Lung (tissue), 12 donors: ENCODE data around the gene FOXC1. TPM values are rescaled to one million over a fixed set of nuclear protein-coding genes. Genes with fewer than 3 reads are reported as not detected.

Source experiments
- ATAC-seq: fragments of 200-7000 bp; cut with Tn5 transposase; one replicate; pipeline ENCODE4 v1.9.1; 2020; ENCODE audit warnings: moderate number of reproducible peaks; ENCODE audit not compliant: insufficient read depth, low FRiP score
- DNase-seq, 3 donors: peaks; one replicate each; pipeline ENCODE4 v3.0.0-alpha.2; 2013 to 2017
- H3K27ac ChIP-seq, 2 donors: one replicate each; pipeline ENCODE4 v1.5.1; 2013; ENCODE audit warnings: mild to moderate bottlenecking in 2 of 2, moderate library complexity in 2 of 2, control low read depth in 1 of 2, inconsistent platforms in 1 of 2, low read depth in 1 of 2, low read length in 1 of 2
- H3K27me3 ChIP-seq, 3 donors: one replicate each; pipeline ENCODE4 v1.5.1; 2013; ENCODE audit warnings: low read length in 2 of 3; ENCODE audit not compliant: control insufficient read depth in 3 of 3, insufficient read depth in 3 of 3
- H3K36me3 ChIP-seq, 4 donors: one replicate each; pipeline ENCODE4 v1.5.1; 2013; ENCODE audit warnings: low read length in 4 of 4, mild to moderate bottlenecking in 1 of 4, moderate library complexity in 1 of 4; ENCODE audit not compliant: control insufficient read depth in 4 of 4, insufficient read depth in 4 of 4
- H3K4me1 ChIP-seq, 5 donors: one replicate each; pipeline ENCODE4 v1.5.1; 2013; ENCODE audit warnings: low read length in 5 of 5, mild to moderate bottlenecking in 2 of 5, moderate library complexity in 1 of 5; ENCODE audit not compliant: control insufficient read depth in 5 of 5, insufficient read depth in 5 of 5
- H3K4me3 ChIP-seq: one replicate; pipeline ENCODE4 v1.5.1; 2013; ENCODE audit warnings: mild to moderate bottlenecking, control low read depth, moderate library complexity
- H3K9ac ChIP-seq, 2 donors: one replicate each; pipeline ENCODE4 v1.5.1; 2013; ENCODE audit warnings: low read length in 2 of 2, control low read depth in 1 of 2; ENCODE audit not compliant: insufficient read depth in 1 of 2
- H3K9me3 ChIP-seq, 4 donors: one replicate each; pipeline ENCODE4 v1.5.1; 2013; ENCODE audit warnings: low read length in 3 of 4, mild to moderate bottlenecking in 1 of 4, moderate library complexity in 1 of 4; ENCODE audit not compliant: control insufficient read depth in 4 of 4, insufficient read depth in 3 of 4
- polyA plus RNA-seq, 2 donors: library from polyadenylated mRNA; stranded (reverse); fragments of 200-250 nt; gene quantifications; one replicate each; pipeline ENCODE4 v1.2.1, GENCODE V29; 2013
- total RNA-seq, 2 donors: library from RNA; depleted of rRNA in 1 of 2; stranded (reverse); fragments of >200 nt in 1 of 2; gene quantifications; one replicate each; pipeline ENCODE4 v1.2.1, GENCODE V29; 2014 to 2021
- TF ChIP-seq, protein P1 (sequence below): IDR thresholded peaks from 2 replicates; pipeline ENCODE4 v1.5.1; 2012; ENCODE audit warnings: mild to moderate bottlenecking; ENCODE audit errors: control extremely low read depth, extremely low read depth
- donor health status: control.
- donor health status: control.
- donor health status: Bipolar disorder and iron deficiency.
- donor health status: healthy.
- donor health status: DM: yes; HTN: yes; CAD: no.

FOXC1 gene
- total and polyA plus RNA-seq, 4 donors, result 1.4 to 6.2 (median 2.5) TPM

DNA sequence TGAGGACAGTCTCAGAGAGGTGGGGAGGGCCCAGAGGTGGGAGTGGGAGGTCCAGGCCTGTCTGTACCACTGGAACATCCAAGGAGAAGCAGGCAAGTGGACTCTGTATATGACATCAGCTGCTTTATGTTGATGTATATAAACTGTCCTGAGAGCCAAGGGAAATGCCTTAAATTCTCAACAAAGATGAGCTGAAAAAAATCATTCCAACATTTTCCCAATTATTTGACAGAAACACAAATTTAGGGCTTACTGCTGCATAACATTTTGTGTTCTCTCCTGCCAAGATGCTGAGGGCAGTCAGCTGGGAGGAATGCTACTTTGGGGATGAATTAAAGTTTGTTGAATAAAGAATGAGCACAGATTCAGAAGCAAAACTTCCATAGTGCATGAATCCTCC is 52.8 kb downstream of the FOXC1 start:
- Histone ChIP-seq H3K4me1 (peaks cover 0 to 2% (median 0%) of the 10 kb centered on the region in 5 donors), H3K4me3 (no peak overlapping the region), H3K9ac (no peak overlapping the region), H3K27me3 (no peaks in the 10 kb centered on the region), H3K9me3 (no peaks in the 10 kb centered on the region), H3K27ac (no peak overlapping the region), H3K36me3 (no peaks in the 10 kb centered on the region)
- DNase-seq, result peak in 2 of 3 donors; percentile 40 to 54
- TF ChIP-seq, protein P1, sequence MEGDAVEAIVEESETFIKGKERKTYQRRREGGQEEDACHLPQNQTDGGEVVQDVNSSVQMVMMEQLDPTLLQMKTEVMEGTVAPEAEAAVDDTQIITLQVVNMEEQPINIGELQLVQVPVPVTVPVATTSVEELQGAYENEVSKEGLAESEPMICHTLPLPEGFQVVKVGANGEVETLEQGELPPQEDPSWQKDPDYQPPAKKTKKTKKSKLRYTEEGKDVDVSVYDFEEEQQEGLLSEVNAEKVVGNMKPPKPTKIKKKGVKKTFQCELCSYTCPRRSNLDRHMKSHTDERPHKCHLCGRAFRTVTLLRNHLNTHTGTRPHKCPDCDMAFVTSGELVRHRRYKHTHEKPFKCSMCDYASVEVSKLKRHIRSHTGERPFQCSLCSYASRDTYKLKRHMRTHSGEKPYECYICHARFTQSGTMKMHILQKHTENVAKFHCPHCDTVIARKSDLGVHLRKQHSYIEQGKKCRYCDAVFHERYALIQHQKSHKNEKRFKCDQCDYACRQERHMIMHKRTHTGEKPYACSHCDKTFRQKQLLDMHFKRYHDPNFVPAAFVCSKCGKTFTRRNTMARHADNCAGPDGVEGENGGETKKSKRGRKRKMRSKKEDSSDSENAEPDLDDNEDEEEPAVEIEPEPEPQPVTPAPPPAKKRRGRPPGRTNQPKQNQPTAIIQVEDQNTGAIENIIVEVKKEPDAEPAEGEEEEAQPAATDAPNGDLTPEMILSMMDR, result no peak
- ATAC-seq, result no peak

Other genes with a start within 250 kb of the FOXC1 start
- 10 to 100 TPM; 17.2 to 22.9 TPM for gene FOXF2, start 220.3 kb upstream of the FOXC1 start, total RNA-seq
- gene FOXF2, start 220.3 kb upstream of the FOXC1 start, polyA plus RNA-seq, result 10 to 100 TPM in 1 of 2 donors, 1 to 10 TPM in 1; 8.3 to 11.4 TPM